Natural killer cell (primary cell): ENCODE data around the gene CDKL1. TPM values are rescaled to one million over a fixed set of nuclear protein-coding genes. Genes with fewer than 3 reads are reported as not detected.
A peak's percentile ranks its signal among the peaks of the same experiment; 100 is the strongest.
"Not testable (repeated sequence)": the region's sequence is repeated elsewhere in the genome, so short reads cannot be mapped to it uniquely, and the experiment has no call there.

Experiments
- ATAC-seq, 3 donors: fragments of 150-1000 bp in 2 of 3; fragments of 200-7000 bp in 1 of 3; cut with Tn5 transposase; 1 replicate in 1 of 3; 2 replicates in 2 of 3; pipeline ENCODE4 v1.10.0; 2021; ENCODE audit warnings: mild to moderate bottlenecking in 2 of 3, moderate library complexity in 2 of 3
- DNase-seq, 2 donors: peaks; one replicate each; pipeline versions ENCODE4 v3.0.0 to v3.0.0-alpha.2; 2013 to 2021; ENCODE audit warnings: mixed read lengths in 1 of 2
- H3K27ac ChIP-seq: one replicate; pipeline ENCODE4 v1.5.1; 2013; ENCODE audit warnings: mild to moderate bottlenecking, low read length
- H3K27me3 ChIP-seq: one replicate; pipeline ENCODE4 v1.6.1; 2013; ENCODE audit warnings: low read length; ENCODE audit not compliant: control insufficient read depth, insufficient read depth
- H3K36me3 ChIP-seq: one replicate; pipeline ENCODE4 v1.6.1; 2013; ENCODE audit warnings: low read length; ENCODE audit not compliant: control insufficient read depth, insufficient read depth
- H3K4me1 ChIP-seq: one replicate; pipeline ENCODE4 v1.6.1; 2013; ENCODE audit warnings: low read length; ENCODE audit not compliant: control insufficient read depth, insufficient read depth
- H3K4me3 ChIP-seq: one replicate; pipeline ENCODE4 v1.5.1; 2013; ENCODE audit warnings: low read length
- H3K9me3 ChIP-seq: one replicate; pipeline ENCODE4 v1.6.1; 2013; ENCODE audit warnings: low read length; ENCODE audit not compliant: control insufficient read depth, insufficient read depth
- H3K27ac Mint-ChIP-seq, 2 donors: one replicate each; pipeline ENCODE4 v1.8.0; 2022; ENCODE audit warnings: mild to moderate bottlenecking in 2 of 2, mixed read lengths in 2 of 2, moderate library complexity in 1 of 2
- H3K27me3 Mint-ChIP-seq, 2 donors: one replicate each; pipeline ENCODE4 v1.8.0; 2022; ENCODE audit warnings: low read depth in 2 of 2, mixed read lengths in 2 of 2
- H3K36me3 Mint-ChIP-seq: one replicate; pipeline ENCODE4 v1.8.0; 2022; ENCODE audit warnings: mixed read lengths
- H3K4me1 Mint-ChIP-seq, 2 donors: one replicate each; pipeline ENCODE4 v1.8.0; 2022; ENCODE audit warnings: mixed read lengths in 2 of 2
- H3K4me3 Mint-ChIP-seq: one replicate; pipeline ENCODE4 v1.8.0; 2022; ENCODE audit warnings: mild to moderate bottlenecking, moderate library complexity, mixed read lengths
- H3K9me3 Mint-ChIP-seq, 2 donors: one replicate each; pipeline ENCODE4 v1.8.0; 2022; ENCODE audit warnings: mixed read lengths in 2 of 2
- CTCF ChIP-seq: fragments of 200-600 bp; IDR thresholded peaks from one replicate; pipeline ENCODE4 v1.8.0; 2022; ENCODE audit warnings: antibody characterized with exemption
- WGBS: methylation state at CpG from one replicate; pipeline ENCODE4 v1.1.7; 2013; ENCODE audit warnings: missing lambda C conversion rate; ENCODE audit not compliant: insufficient coverage; 5-methylcytosine and 5-hydroxymethylcytosine counted together
- intact Hi-C: fragments of 100-400 bp; cut with micrococcal nuclease; formaldehyde crosslinking; loops from one replicate; pipeline ENCODE4 v1.14.2; 2022
- total RNA-seq, 4 donors: library from RNA; stranded (reverse); fragments of 120-200 nt in 1 of 4; gene quantifications; one replicate each; pipeline versions ENCODE4 v1.2.3 to v1.2.4, GENCODE V29; 2013 to 2022

Gene CDKL1
- total RNA-seq, 3 donors from 2014 or later (not counting 1 experiment from before 2014, with no cell fraction given), result 12.4 to 16.7 (median 15.4) TPM

- Mint-ChIP-seq H3K36me3 (no peaks in the 10 kb centered on the region), H3K27ac (peak overlapping the region; percentile 92 to 93), H3K4me1 (peaks cover 50 to 55% of the 10 kb centered on the region in 2 donors), H3K4me3 (peak overlapping the region; percentile 26), H3K9me3 (no peaks in the 10 kb centered on the region), H3K27me3 (no peaks in the 10 kb centered on the region)
- Histone ChIP-seq H3K4me3 (no peak overlapping the region), H3K9me3 (peaks cover 2% of the 10 kb centered on the region), H3K27ac (peak overlapping the region; percentile 91), H3K4me1 (peaks cover 68% of the 10 kb centered on the region), H3K27me3 (no peaks in the 10 kb centered on the region), H3K36me3 (no peaks in the 10 kb centered on the region)
- intact Hi-C loops, result loop anchor here (5.0 to 10.0 kb wide), 2 partner anchors 362 to 780 kb away; partner anchors contain the start of gene RPS29
- WGBS, result 100% methylated on average over 1 of the region's 1 CpG
- TF ChIP-seq CTCF, result no peak
- no peak for ATAC-seq
- no peak for DNase-seq
Measured at GRCh38 chr14:50364792-50365191, 31.9 kb downstream of the CDKL1 start.

- H3K9me3 Mint-ChIP-seq, result no peaks in the 10 kb centered on the region
- peak overlapping the region; percentile 92 to 93 for H3K27ac Mint-ChIP-seq
- Histone ChIP-seq H3K4me1 (peaks cover 64% of the 10 kb centered on the region), H3K27me3 (no peaks in the 10 kb centered on the region), H3K9me3 (peaks cover 2% of the 10 kb centered on the region), H3K27ac (peak overlapping the region; percentile 91), H3K36me3 (no peaks in the 10 kb centered on the region), H3K4me3 (peak overlapping the region; percentile 44)
- peak overlapping the region; percentile 89 for H3K4me3 Mint-ChIP-seq
- no peak for TF ChIP-seq CTCF
- no peaks in the 10 kb centered on the region for H3K27me3 Mint-ChIP-seq
- H3K36me3 Mint-ChIP-seq, result no peaks in the 10 kb centered on the region
- peak; percentile 67 to 84 (median 70) for ATAC-seq
- H3K4me1 Mint-ChIP-seq, result peaks cover 50 to 55% of the 10 kb centered on the region in 2 donors
- peak; percentile 30 to 80 for DNase-seq
- intact Hi-C loops, result loop anchor here (1.0 to 10.0 kb wide), 3 partner anchors 42 to 779 kb away; partner anchors contain the start of gene RPS29
- WGBS, result 2% methylated on average over 4 of the region's 4 CpGs
Measured at GRCh38 chr14:50363714-50364111, 33.0 kb downstream of the CDKL1 start.

- no peaks in the 10 kb centered on the region for H3K27me3 ChIP-seq
- intact Hi-C loops, result loop anchor here (1.0 to 10.0 kb wide), 3 partner anchors 42 to 778 kb away; partner anchors contain the start of gene RPS29
- Mint-ChIP-seq H3K36me3 (no peaks in the 10 kb centered on the region), H3K9me3 (no peaks in the 10 kb centered on the region), H3K27ac (peak overlapping the region; percentile 92 to 93), H3K4me3 (peak overlapping the region; percentile 89), H3K27me3 (no peaks in the 10 kb centered on the region), H3K4me1 (peaks cover 55 to 60% of the 10 kb centered on the region in 2 donors)
- no peak for TF ChIP-seq CTCF
- peak overlapping the region; percentile 44 for H3K4me3 ChIP-seq
- DNase-seq (peak; percentile 44 to 47), ATAC-seq (peak; percentile 11 to 25 (median 25))
- peaks cover 59% of the 10 kb centered on the region for H3K4me1 ChIP-seq
- H3K27ac ChIP-seq, result peak overlapping the region; percentile 91
- peaks cover 1% of the 10 kb centered on the region for H3K36me3 ChIP-seq
- peaks cover 2% of the 10 kb centered on the region for H3K9me3 ChIP-seq
- WGBS, result under 1% methylated on average over 13 of the region's 14 CpGs
Measured at GRCh38 chr14:50362764-50363713, 33.6 kb downstream of the CDKL1 start.

- not testable (repeated sequence) for H3K36me3 Mint-ChIP-seq, DNase-seq, H3K9me3 Mint-ChIP-seq, H3K27me3 ChIP-seq, H3K9me3 ChIP-seq, ATAC-seq, H3K36me3 ChIP-seq, H3K4me3 Mint-ChIP-seq, H3K27me3 Mint-ChIP-seq, H3K4me3 ChIP-seq
- H3K4me1 ChIP-seq, result peaks cover 46% of the 10 kb centered on the region
- intact Hi-C loops, result loop anchor here (5.0 to 10.0 kb wide), 2 partner anchors 359 to 777 kb away; partner anchors contain the start of gene RPS29
- H3K4me1 Mint-ChIP-seq, result peaks cover 53 to 65% of the 10 kb centered on the region in 2 donors
- peak overlapping the region in 1 of 2 donors; percentile 93 for H3K27ac Mint-ChIP-seq
- WGBS, result 98% methylated on average over 36 of the region's 36 CpGs
- peak overlapping the region; percentile 8 for H3K27ac ChIP-seq
Measured at GRCh38 chr14:50361473-50362403, 34.9 kb downstream of the CDKL1 start.
